ENCODE data around the gene SGMS1.
"Not testable (repeated sequence)": the region's sequence is repeated elsewhere in the genome, so short reads cannot be mapped to it uniquely, and the experiment has no call there.

Gene SGMS1

GRCh38 chr10:50648089-50648934 is 24.6 kb upstream of the SGMS1 start:
- H3K27me3 ChIP-seq (ENCODE audit: low read length), result no peaks in the 10 kb centered on the region
- H4K20me1 ChIP-seq (ENCODE audit: low read depth, low read length), result no peaks in the 10 kb centered on the region
- H3K9me2 ChIP-seq (replicated peaks; ENCODE audit: insufficient read depth, low read length), result no peaks in the 10 kb centered on the region
- H3K4me2 ChIP-seq (ENCODE audit: low read depth, low read length, poor library complexity, severe bottlenecking), result peak overlapping the region; percentile 17
- no peaks in the 10 kb centered on the region for H3F3A ChIP-seq (ENCODE audit: insufficient read depth)
- no peak for TF ChIP-seq EZH2phosphoT487 (conservative IDR thresholded peaks at IDR 0.05; ENCODE audit: low read length)
- TF ChIP-seq CTCF (IDR thresholded peaks at IDR 0.05; ENCODE audit: insufficient read depth, low read length, poor library complexity, severe bottlenecking), result no peak
- H2AFZ ChIP-seq (ENCODE audit: low read depth, low read length, severe bottlenecking), result no peak overlapping the region
- H3K4me3 ChIP-seq (ENCODE audit: insufficient read depth, low read length, poor library complexity, severe bottlenecking), result no peak overlapping the region
- H3K9ac ChIP-seq (ENCODE audit: low read length), result no peak overlapping the region
- H3K79me2 ChIP-seq (ENCODE audit: insufficient read depth, low read length), result no peaks in the 10 kb centered on the region
- no peaks in the 10 kb centered on the region for H3K36me3 ChIP-seq (ENCODE audit: low read length)
- H3K9me3 ChIP-seq (ENCODE audit: insufficient read depth, low read length), result no peaks in the 10 kb centered on the region
- H3K27ac ChIP-seq (ENCODE audit: low read depth, low read length), result no peak overlapping the region

GRCh38 chr10:50647350-50647749 is 23.6 kb upstream of the SGMS1 start:
- not testable (repeated sequence) for H3K27ac ChIP-seq (ENCODE audit: low read depth, low read length); H3K27me3 ChIP-seq (ENCODE audit: low read length); H2AFZ ChIP-seq (ENCODE audit: low read depth, low read length, severe bottlenecking); H3K9me3 ChIP-seq (ENCODE audit: insufficient read depth, low read length); H3K9me2 ChIP-seq (replicated peaks; ENCODE audit: insufficient read depth, low read length); H3F3A ChIP-seq (ENCODE audit: insufficient read depth); H3K9ac ChIP-seq (ENCODE audit: low read length); H3K79me2 ChIP-seq (ENCODE audit: insufficient read depth, low read length); H4K20me1 ChIP-seq (ENCODE audit: low read depth, low read length); H3K36me3 ChIP-seq (ENCODE audit: low read length); H3K4me2 ChIP-seq (ENCODE audit: low read depth, low read length, poor library complexity, severe bottlenecking); H3K4me3 ChIP-seq (ENCODE audit: insufficient read depth, low read length, poor library complexity, severe bottlenecking)

GRCh38 chr10:50645236-50645635 is 21.5 kb upstream of the SGMS1 start:
- Histone ChIP-seq H3K4me3 (ENCODE audit: insufficient read depth, low read length, poor library complexity, severe bottlenecking) (no peak overlapping the region), H3K27me3 (ENCODE audit: low read length) (no peaks in the 10 kb centered on the region), H3F3A (ENCODE audit: insufficient read depth) (no peaks in the 10 kb centered on the region), H3K27ac (ENCODE audit: low read depth, low read length) (no peak overlapping the region), H2AFZ (ENCODE audit: low read depth, low read length, severe bottlenecking) (no peak overlapping the region), H3K9me3 (ENCODE audit: insufficient read depth, low read length) (no peaks in the 10 kb centered on the region), H3K9ac (ENCODE audit: low read length) (no peak overlapping the region), H3K79me2 (ENCODE audit: insufficient read depth, low read length) (no peaks in the 10 kb centered on the region), H3K4me2 (ENCODE audit: low read depth, low read length, poor library complexity, severe bottlenecking) (no peak overlapping the region), H4K20me1 (ENCODE audit: low read depth, low read length) (no peaks in the 10 kb centered on the region), H3K9me2 (replicated peaks; ENCODE audit: insufficient read depth, low read length) (no peaks in the 10 kb centered on the region), H3K36me3 (ENCODE audit: low read length) (no peaks in the 10 kb centered on the region)
- TF ChIP-seq EZH2phosphoT487 (conservative IDR thresholded peaks at IDR 0.05; ENCODE audit: low read length), result no peak
- TF ChIP-seq CTCF (IDR thresholded peaks at IDR 0.05; ENCODE audit: insufficient read depth, low read length, poor library complexity, severe bottlenecking), result no peak

GRCh38 chr10:50641626-50642025 is 17.9 kb upstream of the SGMS1 start:
- H2AFZ ChIP-seq (ENCODE audit: low read depth, low read length, severe bottlenecking), result no peak overlapping the region
- no peak for TF ChIP-seq EZH2phosphoT487 (conservative IDR thresholded peaks at IDR 0.05; ENCODE audit: low read length)
- no peak for TF ChIP-seq CTCF (IDR thresholded peaks at IDR 0.05; ENCODE audit: insufficient read depth, low read length, poor library complexity, severe bottlenecking)
- no peak overlapping the region for H3K27ac ChIP-seq (ENCODE audit: low read depth, low read length)
- no peaks in the 10 kb centered on the region for H3F3A ChIP-seq (ENCODE audit: insufficient read depth)
- H3K27me3 ChIP-seq (ENCODE audit: low read length), result no peaks in the 10 kb centered on the region
- no peak overlapping the region for H3K9ac ChIP-seq (ENCODE audit: low read length)
- H3K36me3 ChIP-seq (ENCODE audit: low read length), result no peaks in the 10 kb centered on the region
- no peak overlapping the region for H3K4me3 ChIP-seq (ENCODE audit: insufficient read depth, low read length, poor library complexity, severe bottlenecking)
- H3K4me2 ChIP-seq (ENCODE audit: low read depth, low read length, poor library complexity, severe bottlenecking), result no peak overlapping the region
- no peaks in the 10 kb centered on the region for H3K79me2 ChIP-seq (ENCODE audit: insufficient read depth, low read length)
- no peaks in the 10 kb centered on the region for H3K9me2 ChIP-seq (replicated peaks; ENCODE audit: insufficient read depth, low read length)
- no peaks in the 10 kb centered on the region for H4K20me1 ChIP-seq (ENCODE audit: low read depth, low read length)
- no peaks in the 10 kb centered on the region for H3K9me3 ChIP-seq (ENCODE audit: insufficient read depth, low read length)
